Peyer's patch (tissue), 4 donors: Measurements from ENCODE around the gene COX8A. TPM values are rescaled to one million over a fixed set of nuclear protein-coding genes. Genes with fewer than 3 reads are reported as not detected.

Experiments
- DNase-seq, 3 donors: peaks; one replicate each; pipeline ENCODE4 v3.0.0-alpha.2; 2017 to 2019
- H3K27ac ChIP-seq, 4 donors: fragments of 200-600 bp; sonication (generic); one replicate each; pipeline ENCODE4 v1.5.1; 2016 to 2019
- H3K27me3 ChIP-seq, 2 donors: fragments of 200-600 bp; sonication (generic); one replicate each; pipeline ENCODE4 v1.5.1; 2019
- H3K36me3 ChIP-seq, 3 donors: fragments of 200-600 bp; sonication (generic); one replicate each; pipeline ENCODE4 v1.5.1; 2016 to 2019
- H3K4me1 ChIP-seq, 4 donors: fragments of 200-600 bp; sonication (generic); one replicate each; pipeline ENCODE4 v1.5.1; 2016 to 2019
- H3K4me3 ChIP-seq, 4 donors: fragments of 200-600 bp; sonication (generic); 1 replicate in 3 of 4; 2 replicates in 1 of 4; pipeline ENCODE4 v1.5.1; 2016 to 2019; ENCODE audit warnings: mild to moderate bottlenecking in 1 of 4
- H3K9me3 ChIP-seq, 4 donors: fragments of 200-600 bp; sonication (generic); one replicate each; pipeline ENCODE4 v1.5.1; 2016 to 2019; ENCODE audit warnings: mild to moderate bottlenecking in 1 of 4
- POLR2A ChIP-seq, 2 donors: fragments of 450-650 bp; IDR thresholded peaks; one replicate each; pipeline ENCODE4 v1.5.1; 2017; ENCODE audit warnings: antibody characterized with exemption in 2 of 2, mild to moderate bottlenecking in 2 of 2, moderate library complexity in 2 of 2
- total RNA-seq, 4 donors: library from RNA; depleted of rRNA; stranded (reverse); fragments of >200 nt; gene quantifications; one replicate each; pipeline ENCODE4 v1.1.0, GENCODE V29; 2016
- TF ChIP-seq, protein P1 (sequence below), 6 experiments: fragments of 450-650 bp in 4 of 6; fragments of 200-600 bp in 2 of 6; sonication (generic) in 1 of 6; IDR thresholded peaks; one replicate each; pipeline ENCODE4 v1.5.1; 2017 to 2019; ENCODE audit warnings: antibody characterized with exemption in 6 of 6, mild to moderate bottlenecking in 3 of 6, moderate library complexity in 1 of 6

The COX8A gene
- total RNA-seq, 4 donors from 2014 or later: 390 to 1,297 (median 877) TPM

DNA sequence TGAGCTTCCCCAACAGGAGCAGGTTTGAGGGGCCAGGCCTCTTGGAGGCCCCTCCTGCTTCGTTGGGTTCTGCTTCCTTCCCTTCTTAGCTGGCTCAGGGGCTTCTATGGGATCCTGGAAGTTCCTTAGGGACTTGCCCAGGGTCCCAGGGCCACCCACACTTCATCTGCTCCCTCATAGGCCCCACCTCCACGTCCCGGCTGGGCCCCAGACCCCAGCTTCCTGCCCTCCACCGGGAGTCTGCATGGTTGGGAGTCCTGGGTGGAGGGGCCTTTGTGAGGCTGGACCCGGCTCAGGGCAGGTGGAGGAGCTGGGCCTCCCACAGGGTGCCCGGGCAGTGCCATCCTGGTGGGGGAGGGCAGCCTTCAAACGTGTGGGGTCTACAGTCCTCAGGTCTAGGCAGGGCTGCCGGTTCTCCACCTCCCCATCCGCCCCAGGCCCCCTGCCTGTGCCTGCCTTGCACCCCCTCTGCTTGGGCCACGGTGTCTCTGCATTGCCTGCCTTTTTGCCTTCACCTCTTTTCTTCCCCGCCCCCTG is 23.4 kb downstream of the COX8A start:
- Histone ChIP-seq H3K36me3 (peaks cover 0 to 54% (median 0%) of the 10 kb centered on the region in 3 donors), H3K9me3 (no peaks in the 10 kb centered on the region), H3K4me1 (peaks cover 0 to 33% (median 21%) of the 10 kb centered on the region in 4 donors), H3K27ac (no peak overlapping the region), H3K27me3 (no peaks in the 10 kb centered on the region), H3K4me3 (no peak overlapping the region)
- DNase-seq: no peak
- TF ChIP-seq POLR2A (IDR thresholded peaks at IDR 0.05): no peak
- TF ChIP-seq, protein P1, sequence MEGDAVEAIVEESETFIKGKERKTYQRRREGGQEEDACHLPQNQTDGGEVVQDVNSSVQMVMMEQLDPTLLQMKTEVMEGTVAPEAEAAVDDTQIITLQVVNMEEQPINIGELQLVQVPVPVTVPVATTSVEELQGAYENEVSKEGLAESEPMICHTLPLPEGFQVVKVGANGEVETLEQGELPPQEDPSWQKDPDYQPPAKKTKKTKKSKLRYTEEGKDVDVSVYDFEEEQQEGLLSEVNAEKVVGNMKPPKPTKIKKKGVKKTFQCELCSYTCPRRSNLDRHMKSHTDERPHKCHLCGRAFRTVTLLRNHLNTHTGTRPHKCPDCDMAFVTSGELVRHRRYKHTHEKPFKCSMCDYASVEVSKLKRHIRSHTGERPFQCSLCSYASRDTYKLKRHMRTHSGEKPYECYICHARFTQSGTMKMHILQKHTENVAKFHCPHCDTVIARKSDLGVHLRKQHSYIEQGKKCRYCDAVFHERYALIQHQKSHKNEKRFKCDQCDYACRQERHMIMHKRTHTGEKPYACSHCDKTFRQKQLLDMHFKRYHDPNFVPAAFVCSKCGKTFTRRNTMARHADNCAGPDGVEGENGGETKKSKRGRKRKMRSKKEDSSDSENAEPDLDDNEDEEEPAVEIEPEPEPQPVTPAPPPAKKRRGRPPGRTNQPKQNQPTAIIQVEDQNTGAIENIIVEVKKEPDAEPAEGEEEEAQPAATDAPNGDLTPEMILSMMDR (IDR thresholded peaks at IDR 0.05): no peak

DNA sequence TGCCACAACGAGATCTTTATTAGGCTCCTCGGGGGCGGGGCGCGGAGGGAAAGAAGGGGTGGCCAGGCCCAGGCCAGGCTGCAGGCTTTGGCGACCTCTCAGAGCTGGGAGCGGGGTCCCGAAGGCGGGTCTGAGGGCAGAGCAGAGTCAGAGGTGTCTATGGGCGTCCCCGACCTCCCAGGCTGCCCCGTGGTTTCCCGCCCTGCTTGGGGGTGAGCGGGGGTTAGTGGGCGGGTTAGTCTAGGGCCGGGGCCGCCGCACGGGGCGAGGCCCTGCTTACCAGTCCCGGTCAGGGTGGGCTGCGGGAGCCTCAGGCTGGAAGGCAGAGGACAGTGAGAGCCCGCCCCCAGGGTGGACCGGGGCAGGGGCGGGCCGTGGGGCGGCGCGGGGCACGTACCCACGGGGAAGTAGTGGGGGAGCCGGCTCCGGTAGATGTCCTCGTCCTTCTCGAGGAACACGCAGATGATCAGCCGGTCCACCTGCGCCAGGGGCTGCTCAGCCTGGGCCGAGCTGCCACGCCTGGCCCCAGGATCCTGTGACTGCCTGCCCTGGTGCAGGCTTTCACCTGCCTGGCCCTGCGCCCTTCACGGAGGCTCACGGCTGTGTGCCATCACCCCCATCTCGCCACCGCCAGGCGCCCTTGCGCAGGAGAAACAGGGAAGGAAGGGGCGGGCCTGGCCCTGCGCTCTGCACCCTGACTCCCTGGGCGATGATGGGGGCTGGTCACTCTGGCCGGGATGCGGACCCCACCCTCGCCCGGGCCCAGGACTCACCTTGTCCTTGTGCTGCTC is 24.3 kb downstream of the COX8A start:
- no peak overlapping the region for H3K27ac ChIP-seq
- no peak for DNase-seq
- H3K4me3 ChIP-seq: peak overlapping the region in 2 of 4 donors; percentile 44 to 50
- H3K4me1 ChIP-seq: peaks cover 0 to 33% (median 21%) of the 10 kb centered on the region in 4 donors
- no peaks in the 10 kb centered on the region for H3K27me3 ChIP-seq
- H3K36me3 ChIP-seq: peaks cover 0 to 49% (median 0%) of the 10 kb centered on the region in 3 donors
- H3K9me3 ChIP-seq: no peaks in the 10 kb centered on the region
- no peak for TF ChIP-seq POLR2A (IDR thresholded peaks at IDR 0.05)
- TF ChIP-seq, protein P1 (IDR thresholded peaks at IDR 0.05): no peak

- DNase-seq: peak in 2 of 3 donors; percentile 50 to 67
- Histone ChIP-seq H3K9me3 (no peaks in the 10 kb centered on the region), H3K36me3 (peaks cover 0 to 42% (median 0%) of the 10 kb centered on the region in 3 donors), H3K27ac (peak overlapping the region in 1 of 4 donors; percentile 7), H3K4me3 (peak overlapping the region; percentile 16 to 50 (median 46)), H3K27me3 (no peaks in the 10 kb centered on the region), H3K4me1 (peaks cover 0 to 33% (median 21%) of the 10 kb centered on the region in 4 donors)
- TF ChIP-seq POLR2A (IDR thresholded peaks at IDR 0.05): no peak
- TF ChIP-seq, protein P1 (IDR thresholded peaks at IDR 0.05): no peak
Observed at GRCh38 chr11:63999349-64000025, 25.1 kb downstream of the COX8A start.

GRCh38 chr11:64000026-64000739 is 25.8 kb downstream of the COX8A start:
- Histone ChIP-seq H3K4me3 (peak overlapping the region; percentile 16 to 50 (median 46)), H3K9me3 (no peaks in the 10 kb centered on the region), H3K4me1 (peaks cover 0 to 33% (median 21%) of the 10 kb centered on the region in 4 donors), H3K27ac (peak overlapping the region in 1 of 4 donors; percentile 7), H3K36me3 (peaks cover 0 to 35% (median 0%) of the 10 kb centered on the region in 3 donors), H3K27me3 (no peaks in the 10 kb centered on the region)
- peak; percentile 59 to 81 (median 78) for DNase-seq
- TF ChIP-seq, protein P1 (IDR thresholded peaks at IDR 0.05): peak; percentile 73 to 91 (median 86)
- no peak for TF ChIP-seq POLR2A (IDR thresholded peaks at IDR 0.05)
